Measurements from ENCODE around the gene CFAP99. TPM values are rescaled to one million over a fixed set of nuclear protein-coding genes. Genes with fewer than 3 reads are reported as not detected.

CFAP99 gene
- total and polyA plus RNA-seq, 2 of the 8 experiments (the other 6 are each of a cell fraction or from before 2014, with no cell fraction given): not detected

DNA sequence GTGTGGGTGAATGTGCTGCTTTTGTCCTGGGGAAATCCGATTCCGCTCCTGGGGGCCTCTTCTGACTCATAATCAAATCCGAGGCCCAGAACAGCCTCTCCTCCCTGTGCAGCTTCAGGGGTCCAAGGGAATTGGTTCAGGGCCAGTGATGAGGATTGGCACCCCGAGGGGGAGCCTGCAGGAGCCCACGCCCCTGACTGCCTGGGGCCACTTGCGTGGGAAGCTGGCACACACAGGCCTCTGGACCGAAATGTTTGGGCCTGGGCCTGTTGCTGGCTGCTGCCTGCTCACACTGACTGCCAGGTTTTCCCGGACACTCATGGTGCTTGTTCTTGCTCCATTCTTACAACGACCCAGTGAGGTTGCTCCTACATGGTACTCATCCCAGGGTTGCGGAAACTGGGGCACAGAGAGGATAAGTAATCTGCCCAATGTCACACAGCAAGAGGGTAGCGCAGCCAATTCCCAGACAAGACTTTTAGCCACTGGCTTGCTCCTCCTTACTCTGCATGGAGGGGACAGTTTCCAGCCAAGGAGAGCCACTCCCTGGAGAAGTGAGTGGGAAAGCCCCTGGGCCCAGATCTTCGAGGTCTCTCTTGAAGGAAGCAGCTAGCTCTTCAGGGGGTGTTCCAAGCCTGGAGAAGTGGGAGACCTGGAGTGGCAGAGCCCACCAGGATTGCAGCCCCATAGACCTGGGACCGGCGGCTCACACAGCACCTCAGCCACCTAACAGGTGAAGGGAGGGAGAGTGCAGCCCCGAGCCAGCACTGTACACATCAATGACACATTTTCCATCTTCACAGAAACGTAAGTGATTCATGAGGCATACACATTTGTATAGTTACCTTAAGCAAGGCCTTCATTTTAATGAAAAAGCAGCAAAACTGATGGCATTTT is 20.3 kb downstream of the CFAP99 start (continued):
- TF ChIP-seq EGR1 (IDR thresholded peaks at IDR 0.05; ENCODE audit: borderline replicate concordance, low read depth, low read length) (no peak), GABPA (IDR thresholded peaks at IDR 0.05; ENCODE audit: borderline replicate concordance, insufficient read depth, low read length) (no peak), ASH2L (IDR thresholded peaks at IDR 0.05; ENCODE audit: low read length) (no peak), CBX8 (IDR thresholded peaks at IDR 0.05; ENCODE audit: borderline replicate concordance, low read depth, low read length) (no peak), GTF2F1 (IDR thresholded peaks at IDR 0.05; ENCODE audit: borderline replicate concordance, low read depth, low read length) (no peak), CEBPB (IDR thresholded peaks at IDR 0.05; ENCODE audit: low read depth, low read length) (no peak), CHD2 (IDR thresholded peaks at IDR 0.05; ENCODE audit: low read length) (no peak)
- TF ChIP-seq, protein P1, sequence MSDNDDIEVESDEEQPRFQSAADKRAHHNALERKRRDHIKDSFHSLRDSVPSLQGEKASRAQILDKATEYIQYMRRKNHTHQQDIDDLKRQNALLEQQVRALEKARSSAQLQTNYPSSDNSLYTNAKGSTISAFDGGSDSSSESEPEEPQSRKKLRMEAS (IDR thresholded peaks at IDR 0.05): no peak

Measured in H1 (cell line).